HG03066 (cell line): ENCODE data around the gene TAF10.

Source experiments
- ATAC-seq: cut with Tn5 transposase; IDR thresholded peaks from one replicate; pipeline ENCODE4 v1.9.1; 2021; ENCODE audit warnings: low read depth; ENCODE audit not compliant: unreplicated experiment

The TAF10 gene

DNA sequence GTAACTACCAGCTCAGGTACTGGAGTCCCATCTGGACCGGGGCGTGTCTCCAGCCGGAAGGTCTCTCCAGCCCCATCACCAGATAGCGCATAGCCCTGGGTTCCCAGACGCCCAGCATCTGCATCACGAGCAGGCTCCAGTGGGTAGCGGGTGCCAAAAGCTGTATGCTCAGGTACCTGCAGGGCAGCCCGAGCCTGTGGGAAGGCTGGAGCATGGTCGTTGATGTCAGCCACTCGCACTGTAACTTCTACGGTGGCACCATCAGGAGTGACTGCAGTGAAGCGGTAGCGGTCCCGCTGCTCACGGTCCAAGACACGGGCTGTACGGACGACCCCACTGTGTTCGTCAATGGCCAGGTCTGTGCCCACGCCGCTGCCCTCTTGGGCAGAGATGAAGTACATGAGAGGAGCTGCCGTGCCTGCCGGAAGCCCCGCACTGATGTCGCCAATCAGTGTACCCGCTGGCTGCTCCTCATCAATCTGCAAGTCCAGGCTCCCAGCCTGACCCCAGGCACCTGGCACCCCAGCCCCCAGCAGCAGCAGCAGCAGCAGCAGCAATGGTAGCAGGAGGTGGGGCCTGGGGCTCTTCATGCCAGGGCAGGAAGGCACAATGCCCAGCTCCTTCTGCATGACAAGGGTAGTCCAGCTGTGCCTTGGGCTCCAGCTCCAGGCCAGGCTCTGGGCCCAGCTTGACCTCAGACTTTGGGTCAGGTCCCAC is 29.1 kb upstream of the TAF10 start:
- no peak for ATAC-seq

DNA sequence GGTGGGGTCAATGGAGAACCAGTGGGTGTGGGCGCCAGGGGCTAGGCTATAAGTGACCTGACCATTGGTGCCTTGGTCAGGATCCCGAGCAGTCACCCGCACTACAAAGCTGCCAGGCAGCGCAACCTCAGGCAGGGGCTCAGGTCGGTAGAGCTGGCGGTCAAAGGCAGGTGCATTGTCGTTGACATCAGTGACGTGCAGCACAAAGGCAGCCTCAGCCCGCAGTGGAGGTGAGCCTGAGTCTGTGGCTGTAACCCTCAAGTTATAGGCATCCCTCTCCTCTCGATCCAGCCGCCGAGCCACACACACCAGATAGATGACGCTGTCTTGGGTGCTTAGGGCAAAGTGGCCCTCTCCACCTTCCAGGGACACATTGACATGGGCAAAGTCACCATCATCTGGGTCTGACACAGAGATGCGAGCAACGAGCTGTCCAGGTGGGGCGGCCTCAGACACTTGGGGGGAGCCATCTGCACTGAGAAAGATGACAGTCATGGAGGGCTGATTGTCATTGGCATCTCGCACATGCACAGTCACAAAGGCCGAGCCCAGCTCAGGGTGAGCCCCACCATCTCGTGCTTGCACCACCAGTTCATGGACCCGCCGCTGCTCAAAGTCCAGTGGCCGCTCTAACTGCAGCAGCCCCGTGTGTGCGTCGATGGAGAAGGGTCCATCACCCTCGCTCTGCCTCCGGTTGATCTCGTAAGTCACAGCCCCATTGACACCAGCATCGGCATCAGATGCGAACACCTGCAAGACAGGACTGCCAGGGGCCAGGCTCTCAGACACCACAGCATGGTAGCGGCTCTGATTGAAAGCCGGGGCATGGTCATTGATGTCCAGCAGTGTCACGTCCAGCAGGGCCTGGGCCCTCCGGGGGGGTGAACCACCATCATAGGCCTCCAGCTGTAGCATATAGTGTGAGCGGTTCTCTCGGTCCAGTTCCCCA is 28.3 kb upstream of the TAF10 start:
- ATAC-seq, result no peak

- ATAC-seq, result no peak
Measured at GRCh38 chr11:6638429-6638828, 26.4 kb upstream of the TAF10 start.

- ATAC-seq, result no peak
Measured at GRCh38 chr11:6637871-6638270, 25.9 kb upstream of the TAF10 start.

GRCh38 chr11:6636480-6636879 is 24.5 kb upstream of the TAF10 start:
- ATAC-seq, result no peak

DNA sequence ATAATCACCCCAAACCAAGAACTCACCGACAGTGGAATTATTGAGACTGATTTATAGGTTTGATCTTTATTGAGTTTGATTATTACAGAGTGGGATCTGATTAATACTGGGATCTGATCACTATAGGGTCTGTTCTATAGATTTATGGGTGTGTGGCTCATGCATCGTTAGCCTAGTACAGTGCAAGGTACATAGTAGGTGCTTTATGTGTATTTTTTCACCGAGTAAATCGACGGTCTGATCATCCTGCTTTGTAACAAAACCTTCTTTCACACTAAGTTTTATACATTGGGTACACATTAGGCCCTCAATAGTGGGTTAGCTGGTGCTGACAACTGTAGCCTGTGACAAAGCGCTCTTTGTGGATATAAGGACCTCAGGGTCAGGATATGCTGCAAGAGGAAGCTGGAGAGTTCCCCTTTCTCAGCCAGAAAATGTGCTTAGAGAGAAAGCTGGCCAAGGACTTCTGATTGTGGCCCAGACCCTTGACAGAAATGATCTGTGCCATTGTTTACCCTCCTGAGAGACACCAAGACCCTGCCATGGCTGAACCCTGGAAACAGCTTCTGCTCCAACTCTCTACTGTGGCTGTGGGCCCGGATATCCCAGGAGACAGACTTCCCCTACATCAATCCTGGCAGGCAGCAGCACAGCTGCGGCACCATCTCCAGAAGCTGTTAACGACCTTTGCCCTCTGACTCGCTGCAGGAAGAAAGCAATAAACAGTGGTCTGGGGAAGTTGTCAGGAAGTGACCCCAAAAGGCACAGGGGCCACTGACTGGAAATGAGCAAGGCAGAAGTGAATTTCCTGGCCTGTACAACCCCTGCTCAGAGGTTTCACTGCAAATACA is 23.3 kb upstream of the TAF10 start:
- no peak for ATAC-seq

DNA sequence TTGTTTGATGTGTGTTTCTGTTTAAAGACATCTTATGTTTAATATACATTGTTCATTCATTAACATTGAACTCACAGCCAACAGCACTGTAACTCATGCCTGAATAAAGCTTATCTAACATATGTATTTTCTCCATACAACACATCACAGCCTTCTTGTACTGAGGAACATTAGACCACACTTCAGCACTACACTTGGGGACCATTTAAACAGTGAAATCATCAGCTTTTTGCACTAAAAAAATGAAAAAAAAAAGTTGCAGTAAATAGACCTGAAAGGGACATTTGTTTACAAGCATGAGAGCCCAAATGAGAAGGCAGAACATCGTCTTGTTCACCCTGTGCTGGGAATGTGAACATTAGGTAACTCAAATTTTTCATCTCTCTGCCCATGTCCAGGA is 22.5 kb upstream of the TAF10 start:
- ATAC-seq, result no peak

- no peak for ATAC-seq
Measured at GRCh38 chr11:6633422-6634408, 21.7 kb upstream of the TAF10 start.

- ATAC-seq, result no peak
Measured at GRCh38 chr11:6632116-6633073, 20.4 kb upstream of the TAF10 start.

- ATAC-seq, result no peak
Measured at GRCh38 chr11:6631361-6631890, 19.4 kb upstream of the TAF10 start.

DNA sequence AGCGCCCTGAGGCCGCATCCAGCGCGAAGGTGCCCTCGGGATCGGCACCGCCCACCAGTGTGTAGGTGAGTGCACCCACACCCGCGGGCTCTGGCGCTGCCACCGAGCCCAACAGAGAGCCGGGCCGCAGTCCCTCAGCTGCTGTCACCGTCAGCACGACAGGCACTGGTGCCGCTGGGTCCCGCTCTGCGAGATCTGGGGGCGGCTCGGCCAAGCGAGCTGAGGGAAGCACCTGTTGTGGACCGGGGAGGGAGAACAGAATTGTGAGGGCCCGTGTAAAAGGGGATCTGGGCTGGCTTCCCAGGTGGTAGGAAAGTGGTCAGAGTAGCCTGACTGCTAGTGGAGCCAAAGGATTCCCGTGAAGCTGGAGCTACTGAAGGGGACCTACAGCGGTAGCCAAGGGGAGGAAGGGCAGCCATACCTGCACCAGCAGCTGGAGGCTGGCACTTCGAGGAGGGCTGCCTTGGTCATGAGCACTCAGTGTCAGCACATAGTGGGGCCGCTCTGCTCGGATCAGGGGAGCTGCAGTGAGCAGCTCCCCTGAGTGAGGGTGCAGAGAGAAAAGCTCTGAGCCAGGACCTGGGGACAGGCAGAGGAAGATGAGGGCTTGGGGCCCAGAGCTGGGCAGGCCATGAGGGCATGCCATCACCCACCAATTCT is 18.7 kb upstream of the TAF10 start:
- ATAC-seq, result no peak

GRCh38 chr11:6629892-6630631 is 18.0 kb upstream of the TAF10 start:
- ATAC-seq, result no peak

- no peak for ATAC-seq
Measured at GRCh38 chr11:6629573-6629891, 17.5 kb upstream of the TAF10 start.

GRCh38 chr11:6628526-6628925 is 16.5 kb upstream of the TAF10 start:
- ATAC-seq, result no peak

DNA sequence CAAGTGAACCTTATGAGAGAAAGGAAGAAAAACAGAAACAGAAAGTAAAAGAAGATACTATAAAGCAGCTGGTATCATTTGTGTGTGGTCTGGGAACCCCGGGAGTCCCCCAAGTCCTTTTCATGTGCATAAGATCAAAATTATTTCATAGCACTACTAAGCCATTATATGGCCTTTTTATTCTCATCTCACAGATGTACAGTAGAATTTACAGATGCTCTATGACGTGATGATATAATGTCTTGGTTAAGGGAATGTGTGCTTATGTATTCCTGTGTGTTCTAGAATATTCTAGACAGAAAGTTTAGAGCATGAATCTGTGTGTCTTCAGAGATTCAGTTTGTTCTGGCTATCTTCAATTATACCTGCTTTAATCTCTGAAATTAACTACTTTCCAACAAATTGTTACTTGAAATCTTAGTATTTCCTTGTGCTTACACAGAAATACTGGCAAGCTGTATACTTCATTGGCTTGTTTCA is 15.8 kb upstream of the TAF10 start:
- no peak for ATAC-seq

DNA sequence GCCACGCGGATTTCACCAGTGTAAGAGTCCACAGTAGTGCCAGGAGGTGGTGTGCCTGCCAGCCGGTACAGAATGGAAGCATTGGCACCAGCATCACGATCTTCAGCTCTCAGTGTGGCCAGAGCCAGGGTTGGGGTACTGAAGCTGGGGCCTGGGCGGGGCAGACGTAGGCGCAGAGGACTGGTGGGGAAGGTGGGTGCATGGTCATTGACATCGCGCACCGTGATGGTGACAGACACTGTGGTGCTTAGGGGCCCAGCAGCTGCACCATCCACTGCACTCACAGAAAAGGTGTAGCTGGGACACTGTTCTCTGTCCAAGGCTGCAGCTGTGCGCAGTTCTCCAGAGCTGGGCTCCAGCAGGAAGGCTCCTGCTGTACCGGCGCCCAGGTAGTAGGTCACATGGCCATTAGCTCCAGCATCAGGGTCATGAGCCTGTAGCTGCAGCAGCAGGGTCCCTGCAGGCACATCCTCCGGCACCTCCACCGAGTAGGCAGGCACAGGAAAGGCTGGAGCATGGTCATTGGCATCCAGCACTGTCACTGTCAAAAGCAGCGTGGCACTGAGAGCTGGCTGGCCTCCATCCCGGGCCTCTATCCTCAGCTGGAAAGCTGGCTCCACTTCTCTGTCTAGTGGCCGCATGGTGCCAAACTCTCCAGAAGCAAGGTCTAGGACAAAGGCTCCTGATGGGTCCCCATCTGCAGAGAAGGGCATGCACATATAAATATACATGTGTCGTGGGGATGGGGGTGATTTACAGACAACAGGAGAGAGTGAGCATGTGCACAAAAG is 15.2 kb upstream of the TAF10 start:
- no peak for ATAC-seq
